B cell (primary cell): ENCODE results near the gene DLG2. TPM values are rescaled to one million over a fixed set of nuclear protein-coding genes. Genes with fewer than 3 reads are reported as not detected.

ENCODE experiments used
- ATAC-seq: fragments of 200-7000 bp; cut with Tn5 transposase; one replicate; pipeline ENCODE4 v1.10.0; 2021; ENCODE audit warnings: low read depth, mild to moderate bottlenecking, moderate number of reproducible peaks, moderate library complexity
- CTCF ChIA-PET: fragments of 350-600 bp; sonication (Branson Sonifier 250); formaldehyde crosslinking; loops from one replicate; lab custom pipeline; 2021; ENCODE audit warnings: antibody characterized with exemption, inconsistent platforms; lab: Charles Lee
- POLR2A ChIA-PET: fragments of 350-600 bp; sonication (Branson Sonifier 250); formaldehyde crosslinking; loops from one replicate; lab custom pipeline; 2021; ENCODE audit warnings: antibody characterized with exemption; lab: Charles Lee
- DNase-seq: peaks from one replicate; pipeline ENCODE4 v3.0.0; 2013
- H2AFZ ChIP-seq: 2 replicates; pipeline ENCODE4 v1.6.1; 2012; ENCODE audit warnings: mild to moderate bottlenecking, low read depth, low read length; ENCODE audit not compliant: insufficient read depth, poor library complexity, severe bottlenecking
- H3K27ac ChIP-seq, 2 donors: 1 replicate in 1 of 2; 2 replicates in 1 of 2; pipeline ENCODE4 v1.5.1; 2012 to 2013; ENCODE audit warnings: low read length in 2 of 2, mild to moderate bottlenecking in 2 of 2, moderate library complexity in 1 of 2
- H3K27me3 ChIP-seq, 4 experiments: fragments of 200-600 bp in 1 of 4; sonication (generic) in 1 of 4; replicated peaks in 1 of 4; 1 replicate in 2 of 4; 2 replicates in 2 of 4; pipeline versions ENCODE4 v1.6.1 to v1.7.0; 2013 to 2016; ENCODE audit warnings: low read length in 3 of 4, mild to moderate bottlenecking in 2 of 4, mixed read lengths in 1 of 4, moderate library complexity in 1 of 4; ENCODE audit not compliant: insufficient read depth in 4 of 4, control insufficient read depth in 3 of 4; ENCODE audit errors: control extremely low read depth in 1 of 4
- H3K36me3 ChIP-seq, 2 experiments: replicated peaks in 1 of 2; 1 replicate in 1 of 2; 2 replicates in 1 of 2; pipeline versions ENCODE4 v1.6.1 to v1.7.1; 2013; ENCODE audit warnings: low read length in 1 of 2; ENCODE audit not compliant: insufficient read depth in 2 of 2, control insufficient read depth in 1 of 2; ENCODE audit errors: control extremely low read depth in 1 of 2, extremely low read depth in 1 of 2
- H3K4me1 ChIP-seq, 2 donors: fragments of 200-600 bp in 1 of 2; sonication (generic) in 1 of 2; 1 replicate in 1 of 2; 2 replicates in 1 of 2; pipeline versions ENCODE4 v1.5.1 to v1.6.1; 2013 to 2017; ENCODE audit warnings: low read length in 2 of 2; ENCODE audit not compliant: control insufficient read depth in 2 of 2, insufficient read depth in 2 of 2
- H3K4me2 ChIP-seq: replicated peaks from 2 replicates; pipeline ENCODE3; 2012; ENCODE audit warnings: mild to moderate bottlenecking, low read depth, low read length; ENCODE audit not compliant: poor library complexity, severe bottlenecking
- H3K4me3 ChIP-seq, 5 experiments: fragments of 200-600 bp in 1 of 5; sonication (generic) in 1 of 5; 1 replicate in 3 of 5; 2 replicates in 2 of 5; pipeline versions ENCODE4 v1.5.1 to v1.7.0; 2011 to 2016; ENCODE audit warnings: low read length in 4 of 5, mild to moderate bottlenecking in 4 of 5, low read depth in 2 of 5, control low read depth in 1 of 5, moderate library complexity in 1 of 5; ENCODE audit not compliant: insufficient read depth in 1 of 5; ENCODE audit errors: control extremely low read depth in 1 of 5, extremely low read depth in 1 of 5
- H3K79me2 ChIP-seq: fragments of 200-600 bp; sonication (generic); one replicate; pipeline ENCODE4 v1.6.0; 2016; ENCODE audit warnings: low read length; ENCODE audit not compliant: control insufficient read depth, insufficient read depth
- H3K9ac ChIP-seq: fragments of 200-600 bp; sonication (generic); 2 replicates; pipeline ENCODE4 v1.6.1; 2017; ENCODE audit warnings: mild to moderate bottlenecking, low read length, moderate library complexity
- H3K9me3 ChIP-seq, 3 donors: one replicate each; pipeline versions ENCODE4 v1.6.1 to v1.7.1; 2013; ENCODE audit warnings: low read length in 2 of 3; ENCODE audit not compliant: control insufficient read depth in 2 of 3, insufficient read depth in 1 of 3; ENCODE audit errors: control extremely low read depth in 1 of 3
- H4K20me1 ChIP-seq: 2 replicates; pipeline ENCODE4 v1.6.0; 2012; ENCODE audit warnings: mild to moderate bottlenecking, low read length; ENCODE audit not compliant: insufficient read depth, control insufficient read depth, poor library complexity, severe bottlenecking
- H3K27ac Mint-ChIP-seq: one replicate; pipeline ENCODE4 v1.8.0; 2021; ENCODE audit warnings: mixed read lengths
- H3K27me3 Mint-ChIP-seq: one replicate; pipeline ENCODE4 v1.8.0; 2021; ENCODE audit warnings: mixed read lengths
- H3K4me1 Mint-ChIP-seq: one replicate; pipeline ENCODE4 v1.8.0; 2021; ENCODE audit warnings: mixed read lengths
- H3K4me3 Mint-ChIP-seq: one replicate; pipeline ENCODE4 v1.8.0; 2021; ENCODE audit warnings: mixed read lengths
- H3K9me3 Mint-ChIP-seq: one replicate; pipeline ENCODE4 v1.8.0; 2022; ENCODE audit warnings: mixed read lengths; ENCODE audit not compliant: insufficient read depth
- CTCF ChIP-seq: fragments of 200-600 bp; IDR thresholded peaks from one replicate; pipeline ENCODE4 v1.8.0; 2022; ENCODE audit warnings: antibody characterized with exemption, mild to moderate bottlenecking
- EZH2 ChIP-seq: IDR thresholded peaks from 2 replicates; pipeline ENCODE4 v1.6.1; 2012; ENCODE audit warnings: borderline replicate concordance, low read depth, mild to moderate bottlenecking, moderate library complexity, low read length; ENCODE audit not compliant: insufficient read depth, poor library complexity, severe bottlenecking
- WGBS: methylation state at CpG from one replicate; pipeline ENCODE4 v1.1.5; 2013; ENCODE audit warnings: missing lambda C conversion rate; ENCODE audit not compliant: insufficient coverage; 5-methylcytosine and 5-hydroxymethylcytosine counted together
- intact Hi-C: fragments of 100-400 bp; cut with micrococcal nuclease; formaldehyde crosslinking; loops from one replicate; pipeline ENCODE4 v1.10.0; 2022
- polyA plus RNA-seq: library from polyadenylated mRNA; depleted of rRNA; stranded (reverse); fragments of >200 nt; gene quantifications from 2 replicates; pipeline ENCODE4 v1.2.3, GENCODE V29; 2012
- total RNA-seq, 2 donors: library from RNA; stranded (reverse); fragments of 120-200 nt in 1 of 2; gene quantifications; 1 replicate in 1 of 2; 2 replicates in 1 of 2; pipeline versions ENCODE4 v1.2.3 to v1.2.4, GENCODE V29; 2013 to 2022

DLG2 gene
- total and polyA plus RNA-seq, 2 donors (not counting 1 experiment from before 2014, with no cell fraction given) = 0.54 to 5.4 TPM

DNA sequence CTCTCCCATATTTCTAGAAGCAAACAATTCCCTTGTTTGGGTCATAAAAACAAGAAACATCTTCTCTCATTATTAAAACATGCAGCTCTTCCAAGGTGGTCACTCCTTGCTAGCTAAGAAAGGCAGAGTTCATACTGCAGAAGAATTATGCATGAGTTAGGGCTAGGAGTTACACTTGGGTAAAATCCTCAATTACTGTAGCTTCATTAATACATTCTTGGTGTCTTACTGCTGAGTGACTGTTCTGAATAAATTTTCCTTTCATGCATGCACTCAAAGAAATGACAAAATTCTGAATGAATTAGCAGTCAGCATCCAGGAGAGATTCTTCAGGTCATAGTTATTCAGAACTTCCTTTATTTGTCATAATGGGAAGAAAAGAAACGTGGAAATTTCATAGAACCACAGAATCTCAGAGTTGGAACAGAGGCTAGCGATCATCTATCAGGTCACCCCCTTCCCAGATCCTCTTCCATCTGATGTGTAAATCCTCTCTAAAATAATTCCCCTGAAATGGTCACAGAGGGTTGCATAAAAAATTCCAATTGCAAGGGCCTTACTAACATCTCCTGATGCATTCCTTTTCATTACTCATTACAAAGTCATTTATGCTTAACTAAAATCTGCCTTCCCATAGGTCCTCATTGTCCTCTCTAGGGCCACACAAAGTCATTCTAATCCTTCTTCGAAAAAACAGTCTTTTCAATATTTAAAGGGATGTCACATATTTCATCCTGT is 771.5 kb downstream of the DLG2 start:
- ChIA-PET POLR2A (no interaction called here), CTCF (no interaction called here)
- DNase-seq = no peak
- no peak for ATAC-seq
- no peaks in the 10 kb centered on the region for H3K9me3 ChIP-seq
- no peak overlapping the region for H3K4me3 ChIP-seq
- intact Hi-C loops = no loop called here
- no peaks in the 10 kb centered on the region for H4K20me1 ChIP-seq
- Mint-ChIP-seq H3K27me3 (no peaks in the 10 kb centered on the region), H3K4me1 (peaks cover 7% of the 10 kb centered on the region), H3K9me3 (no peaks in the 10 kb centered on the region), H3K27ac (no peak overlapping the region), H3K4me3 (no peak overlapping the region)
- no CpG with 5 or more reads among the region's 3 CpGs for WGBS
- no peaks in the 10 kb centered on the region for H3K79me2 ChIP-seq
- H3K27ac ChIP-seq = no peak overlapping the region
- no peak overlapping the region for H3K4me2 ChIP-seq
- TF ChIP-seq EZH2 = no peak
- no peak overlapping the region for H2AFZ ChIP-seq
- no peaks in the 10 kb centered on the region for H3K4me1 ChIP-seq
- H3K9ac ChIP-seq = no peak overlapping the region
- H3K27me3 ChIP-seq = no peaks in the 10 kb centered on the region
- H3K36me3 ChIP-seq = no peaks in the 10 kb centered on the region

GRCh38 chr11:84854498-84854880 is 772.7 kb downstream of the DLG2 start:
- Histone ChIP-seq H3K36me3 (no peaks in the 10 kb centered on the region), H4K20me1 (no peaks in the 10 kb centered on the region), H2AFZ (no peak overlapping the region), H3K9me3 (no peaks in the 10 kb centered on the region), H3K27me3 (no peaks in the 10 kb centered on the region), H3K4me2 (no peak overlapping the region), H3K4me1 (no peaks in the 10 kb centered on the region), H3K79me2 (no peaks in the 10 kb centered on the region), H3K9ac (no peak overlapping the region), H3K27ac (no peak overlapping the region), H3K4me3 (no peak overlapping the region)
- Mint-ChIP-seq H3K4me1 (peaks cover 7% of the 10 kb centered on the region), H3K27ac (no peak overlapping the region), H3K9me3 (no peaks in the 10 kb centered on the region), H3K27me3 (no peaks in the 10 kb centered on the region), H3K4me3 (no peak overlapping the region)
- TF ChIP-seq EZH2 (no peak), CTCF (no peak)
- POLR2A ChIA-PET = no interaction called here
- CTCF ChIA-PET = no interaction called here
- WGBS = no CpG with 5 or more reads among the region's 3 CpGs
- ATAC-seq (no peak), DNase-seq (no peak)
- intact Hi-C loops = no loop called here
